GM18867 (cell line): ENCODE measurements around the gene PTPN14.
A peak's percentile ranks its signal among the peaks of the same experiment; 100 is the strongest.
"Not testable (repeated sequence)": the region's sequence is repeated elsewhere in the genome, so short reads cannot be mapped to it uniquely, and the experiment has no call there.

ENCODE experiments used
- ATAC-seq: cut with Tn5 transposase; IDR thresholded peaks from one replicate; pipeline ENCODE4 v1.9.1; 2021; ENCODE audit warnings: mild to moderate bottlenecking, moderate library complexity; ENCODE audit not compliant: unreplicated experiment

The PTPN14 gene

GRCh38 chr1:214413315-214413714, 138.1 kb downstream of the PTPN14 start:
- ATAC-seq = no peak

GRCh38 chr1:214404571-214405213, 146.7 kb downstream of the PTPN14 start:
- peak; percentile 23 for ATAC-seq

- peak; percentile 76 for ATAC-seq
Observed at GRCh38 chr1:214404154-214404553, 147.2 kb downstream of the PTPN14 start.

- no peak for ATAC-seq
Observed at GRCh38 chr1:214403431-214403830, 148.0 kb downstream of the PTPN14 start.

- ATAC-seq = no peak
Observed at GRCh38 chr1:214402613-214403083, 148.8 kb downstream of the PTPN14 start.

- no peak for ATAC-seq
Observed at GRCh38 chr1:214401666-214402065, 149.7 kb downstream of the PTPN14 start.

- no peak for ATAC-seq
Observed at GRCh38 chr1:214400131-214400530, 151.3 kb downstream of the PTPN14 start.

- no peak for ATAC-seq
Observed at GRCh38 chr1:214398490-214398889, 152.9 kb downstream of the PTPN14 start.

- ATAC-seq = no peak
Observed at GRCh38 chr1:214397497-214397896, 153.9 kb downstream of the PTPN14 start.

- no peak for ATAC-seq
Observed at GRCh38 chr1:214396330-214396729, 155.1 kb downstream of the PTPN14 start.

GRCh38 chr1:214394569-214394968, 156.8 kb downstream of the PTPN14 start:
- ATAC-seq = not testable (repeated sequence)

GRCh38 chr1:214393086-214393485, 158.3 kb downstream of the PTPN14 start:
- ATAC-seq = no peak

- no peak for ATAC-seq
Observed at GRCh38 chr1:214391873-214392645, 159.3 kb downstream of the PTPN14 start.

- no peak for ATAC-seq
Observed at GRCh38 chr1:214389734-214390133, 161.7 kb downstream of the PTPN14 start.

- no peak for ATAC-seq
Observed at GRCh38 chr1:214386747-214387146, 164.7 kb downstream of the PTPN14 start.

GRCh38 chr1:214386333-214386732, 165.1 kb downstream of the PTPN14 start:
- no peak for ATAC-seq

- no peak for ATAC-seq
Observed at GRCh38 chr1:214385428-214385827, 166.0 kb downstream of the PTPN14 start.

GRCh38 chr1:214384373-214385079, 166.9 kb downstream of the PTPN14 start:
- ATAC-seq = no peak

GRCh38 chr1:214383381-214384372, 167.7 kb downstream of the PTPN14 start:
- no peak for ATAC-seq

- no peak for ATAC-seq
Observed at GRCh38 chr1:214380986-214381695, 170.3 kb downstream of the PTPN14 start.
